ENCODE results near the gene HIPK4. TPM values are rescaled to one million over a fixed set of nuclear protein-coding genes. Genes with fewer than 3 reads are reported as not detected.
A peak's percentile ranks its signal among the peaks of the same experiment; 100 is the strongest.

HIPK4 gene
- total and polyA plus RNA-seq, 2 experiments from 2014 or later, result 0.21 to 0.52 TPM

DNA sequence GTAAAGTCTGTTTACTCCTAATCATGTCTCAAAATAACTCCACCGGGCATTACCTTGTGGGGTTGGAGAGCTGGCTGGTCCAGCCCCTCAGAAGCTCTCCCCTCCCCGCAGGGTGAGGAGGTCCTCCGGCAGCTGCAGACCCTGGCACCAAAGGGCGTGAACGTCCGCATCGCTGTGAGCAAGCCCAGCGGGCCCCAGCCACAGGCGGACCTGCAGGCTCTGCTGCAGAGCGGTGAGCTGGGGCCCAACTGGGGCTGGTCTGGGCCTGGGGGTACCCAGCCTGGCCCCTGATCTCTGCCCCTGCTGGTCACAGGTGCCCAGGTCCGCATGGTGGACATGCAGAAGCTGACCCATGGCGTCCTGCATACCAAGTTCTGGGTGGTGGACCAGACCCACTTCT lies 20.2 kb downstream of the HIPK4 start (continued):
- TF ChIP-seq POLR2AphosphoS5 (IDR thresholded peaks at IDR 0.05; ENCODE audit: low read depth) (no peak), ZNF331 (CRISPR knock-in tag; IDR thresholded peaks at IDR 0.05; ENCODE audit: low read depth) (no peak), STAT1 (IDR thresholded peaks at IDR 0.05; ENCODE audit: unreplicated experiment) (no peak)

DNA sequence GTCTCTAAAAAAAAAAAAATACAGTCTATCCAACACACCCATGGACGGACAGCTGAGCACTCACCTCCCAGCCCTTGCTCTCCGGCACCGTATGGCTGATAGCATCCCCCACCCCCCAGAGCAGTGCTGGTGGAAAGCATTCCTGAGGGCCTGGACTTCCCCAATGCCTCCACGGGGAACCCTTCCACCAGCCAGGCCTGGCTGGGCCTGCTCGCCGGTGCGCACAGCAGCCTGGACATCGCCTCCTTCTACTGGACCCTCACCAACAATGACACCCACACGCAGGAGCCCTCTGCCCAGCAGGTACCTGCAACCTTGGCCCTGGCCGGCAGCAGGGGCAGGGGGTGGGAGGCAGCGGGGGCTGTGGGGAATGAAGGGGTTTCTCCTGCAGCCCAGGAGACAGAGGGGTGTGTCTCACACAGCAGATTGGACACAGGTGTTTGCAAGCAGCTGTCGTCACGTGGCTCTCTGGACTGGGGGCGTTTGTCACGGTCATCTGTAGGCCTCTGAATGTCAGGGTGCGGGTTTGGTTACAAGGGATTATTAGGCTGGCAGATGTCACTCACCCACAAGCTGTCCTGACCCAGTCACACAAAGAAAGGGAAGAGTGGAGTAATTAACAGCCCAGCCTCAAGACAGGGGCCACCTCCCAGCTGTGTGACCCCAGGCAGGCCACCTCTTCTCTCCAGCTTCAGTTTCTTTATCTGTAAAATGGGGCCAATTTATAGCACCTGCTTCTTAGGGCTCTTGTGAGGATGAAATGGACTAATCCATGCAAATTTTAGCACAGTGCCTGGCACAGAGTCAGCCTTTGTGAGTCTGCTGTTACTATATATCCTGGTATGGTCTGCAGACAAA lies 22.2 kb downstream of the HIPK4 start:
- H3K9me3 Mint-ChIP-seq, result no peaks in the 10 kb centered on the region
- H3K79me2 ChIP-seq (replicated peaks; ENCODE audit: insufficient read depth), result peaks cover 7% of the 10 kb centered on the region; the same call in 1 of the 2 replicates
- H2AFZ ChIP-seq, result no peak overlapping the region
- H3K27me3 Mint-ChIP-seq (ENCODE audit: insufficient read depth, low read depth, poor library complexity), result peaks cover 6% of the 10 kb centered on the region
- no peaks in the 10 kb centered on the region for H3F3A ChIP-seq (replicated peaks; ENCODE audit: low read depth)
- H3K4me2 ChIP-seq, result peak overlapping the region; percentile 80; the same call in 1 of the 2 replicates
- peaks cover 18% of the 10 kb centered on the region for H3K4me1 Mint-ChIP-seq
- H3K27ac ChIP-seq (ENCODE audit: low read depth), result 0 out of 2 replicates have a peak overlapping the region, but pooled peaks have one; percentile 39
- H3K27me3 ChIP-seq (ENCODE audit: insufficient read depth), result no peaks in the 10 kb centered on the region
- ATAC-seq, result no peak
- H3K4me3 Mint-ChIP-seq, result 0 out of 3 replicates have a peak overlapping the region, but pooled peaks have one; percentile 87
- H3K4me3 ChIP-seq, result peak overlapping the region; percentile 77; the same call in 1 of the 2 replicates
- H3K4me1 ChIP-seq (ENCODE audit: insufficient read depth), result peaks cover 20% of the 10 kb centered on the region
- H3K9me2 ChIP-seq (ENCODE audit: insufficient read depth), result no peaks in the 10 kb centered on the region
- H4K20me1 ChIP-seq (replicated peaks; ENCODE audit: insufficient read depth), result peaks cover 6% of the 10 kb centered on the region; the same call in 1 of the 2 replicates
- no peaks in the 10 kb centered on the region for H3K36me3 ChIP-seq (ENCODE audit: insufficient read depth)
- no peak overlapping the region for H3K27ac Mint-ChIP-seq
- H3K36me3 Mint-ChIP-seq (ENCODE audit: low read depth), result peaks cover 44% of the 10 kb centered on the region
- DNase-seq (ENCODE audit: low spot score), result no peak
- TF ChIP-seq ZNF331 (CRISPR knock-in tag; IDR thresholded peaks at IDR 0.05; ENCODE audit: low read depth) (no peak), JUNB (IDR thresholded peaks at IDR 0.05; ENCODE audit: unreplicated experiment) (no peak), STAT1 (IDR thresholded peaks at IDR 0.05; ENCODE audit: unreplicated experiment) (no peak), ZNF114 (CRISPR knock-in tag; IDR thresholded peaks at IDR 0.05) (no peak), CREB1 (CRISPR knock-in tag; IDR thresholded peaks at IDR 0.05; ENCODE audit: low read depth) (no peak), EZH2 (IDR thresholded peaks at IDR 0.05; ENCODE audit: low read depth, unreplicated experiment) (no peak), EZH2phosphoT487 (IDR thresholded peaks at IDR 0.05; ENCODE audit: unreplicated experiment) (no peak), NANOG (IDR thresholded peaks at IDR 0.05; ENCODE audit: borderline replicate concordance) (no peak)
- TF ChIP-seq, protein P1, sequence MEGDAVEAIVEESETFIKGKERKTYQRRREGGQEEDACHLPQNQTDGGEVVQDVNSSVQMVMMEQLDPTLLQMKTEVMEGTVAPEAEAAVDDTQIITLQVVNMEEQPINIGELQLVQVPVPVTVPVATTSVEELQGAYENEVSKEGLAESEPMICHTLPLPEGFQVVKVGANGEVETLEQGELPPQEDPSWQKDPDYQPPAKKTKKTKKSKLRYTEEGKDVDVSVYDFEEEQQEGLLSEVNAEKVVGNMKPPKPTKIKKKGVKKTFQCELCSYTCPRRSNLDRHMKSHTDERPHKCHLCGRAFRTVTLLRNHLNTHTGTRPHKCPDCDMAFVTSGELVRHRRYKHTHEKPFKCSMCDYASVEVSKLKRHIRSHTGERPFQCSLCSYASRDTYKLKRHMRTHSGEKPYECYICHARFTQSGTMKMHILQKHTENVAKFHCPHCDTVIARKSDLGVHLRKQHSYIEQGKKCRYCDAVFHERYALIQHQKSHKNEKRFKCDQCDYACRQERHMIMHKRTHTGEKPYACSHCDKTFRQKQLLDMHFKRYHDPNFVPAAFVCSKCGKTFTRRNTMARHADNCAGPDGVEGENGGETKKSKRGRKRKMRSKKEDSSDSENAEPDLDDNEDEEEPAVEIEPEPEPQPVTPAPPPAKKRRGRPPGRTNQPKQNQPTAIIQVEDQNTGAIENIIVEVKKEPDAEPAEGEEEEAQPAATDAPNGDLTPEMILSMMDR (conservative IDR thresholded peaks at IDR 0.05; ENCODE audit: low read depth in 2 of 2), result no peak
- TF ChIP-seq, protein P2, sequence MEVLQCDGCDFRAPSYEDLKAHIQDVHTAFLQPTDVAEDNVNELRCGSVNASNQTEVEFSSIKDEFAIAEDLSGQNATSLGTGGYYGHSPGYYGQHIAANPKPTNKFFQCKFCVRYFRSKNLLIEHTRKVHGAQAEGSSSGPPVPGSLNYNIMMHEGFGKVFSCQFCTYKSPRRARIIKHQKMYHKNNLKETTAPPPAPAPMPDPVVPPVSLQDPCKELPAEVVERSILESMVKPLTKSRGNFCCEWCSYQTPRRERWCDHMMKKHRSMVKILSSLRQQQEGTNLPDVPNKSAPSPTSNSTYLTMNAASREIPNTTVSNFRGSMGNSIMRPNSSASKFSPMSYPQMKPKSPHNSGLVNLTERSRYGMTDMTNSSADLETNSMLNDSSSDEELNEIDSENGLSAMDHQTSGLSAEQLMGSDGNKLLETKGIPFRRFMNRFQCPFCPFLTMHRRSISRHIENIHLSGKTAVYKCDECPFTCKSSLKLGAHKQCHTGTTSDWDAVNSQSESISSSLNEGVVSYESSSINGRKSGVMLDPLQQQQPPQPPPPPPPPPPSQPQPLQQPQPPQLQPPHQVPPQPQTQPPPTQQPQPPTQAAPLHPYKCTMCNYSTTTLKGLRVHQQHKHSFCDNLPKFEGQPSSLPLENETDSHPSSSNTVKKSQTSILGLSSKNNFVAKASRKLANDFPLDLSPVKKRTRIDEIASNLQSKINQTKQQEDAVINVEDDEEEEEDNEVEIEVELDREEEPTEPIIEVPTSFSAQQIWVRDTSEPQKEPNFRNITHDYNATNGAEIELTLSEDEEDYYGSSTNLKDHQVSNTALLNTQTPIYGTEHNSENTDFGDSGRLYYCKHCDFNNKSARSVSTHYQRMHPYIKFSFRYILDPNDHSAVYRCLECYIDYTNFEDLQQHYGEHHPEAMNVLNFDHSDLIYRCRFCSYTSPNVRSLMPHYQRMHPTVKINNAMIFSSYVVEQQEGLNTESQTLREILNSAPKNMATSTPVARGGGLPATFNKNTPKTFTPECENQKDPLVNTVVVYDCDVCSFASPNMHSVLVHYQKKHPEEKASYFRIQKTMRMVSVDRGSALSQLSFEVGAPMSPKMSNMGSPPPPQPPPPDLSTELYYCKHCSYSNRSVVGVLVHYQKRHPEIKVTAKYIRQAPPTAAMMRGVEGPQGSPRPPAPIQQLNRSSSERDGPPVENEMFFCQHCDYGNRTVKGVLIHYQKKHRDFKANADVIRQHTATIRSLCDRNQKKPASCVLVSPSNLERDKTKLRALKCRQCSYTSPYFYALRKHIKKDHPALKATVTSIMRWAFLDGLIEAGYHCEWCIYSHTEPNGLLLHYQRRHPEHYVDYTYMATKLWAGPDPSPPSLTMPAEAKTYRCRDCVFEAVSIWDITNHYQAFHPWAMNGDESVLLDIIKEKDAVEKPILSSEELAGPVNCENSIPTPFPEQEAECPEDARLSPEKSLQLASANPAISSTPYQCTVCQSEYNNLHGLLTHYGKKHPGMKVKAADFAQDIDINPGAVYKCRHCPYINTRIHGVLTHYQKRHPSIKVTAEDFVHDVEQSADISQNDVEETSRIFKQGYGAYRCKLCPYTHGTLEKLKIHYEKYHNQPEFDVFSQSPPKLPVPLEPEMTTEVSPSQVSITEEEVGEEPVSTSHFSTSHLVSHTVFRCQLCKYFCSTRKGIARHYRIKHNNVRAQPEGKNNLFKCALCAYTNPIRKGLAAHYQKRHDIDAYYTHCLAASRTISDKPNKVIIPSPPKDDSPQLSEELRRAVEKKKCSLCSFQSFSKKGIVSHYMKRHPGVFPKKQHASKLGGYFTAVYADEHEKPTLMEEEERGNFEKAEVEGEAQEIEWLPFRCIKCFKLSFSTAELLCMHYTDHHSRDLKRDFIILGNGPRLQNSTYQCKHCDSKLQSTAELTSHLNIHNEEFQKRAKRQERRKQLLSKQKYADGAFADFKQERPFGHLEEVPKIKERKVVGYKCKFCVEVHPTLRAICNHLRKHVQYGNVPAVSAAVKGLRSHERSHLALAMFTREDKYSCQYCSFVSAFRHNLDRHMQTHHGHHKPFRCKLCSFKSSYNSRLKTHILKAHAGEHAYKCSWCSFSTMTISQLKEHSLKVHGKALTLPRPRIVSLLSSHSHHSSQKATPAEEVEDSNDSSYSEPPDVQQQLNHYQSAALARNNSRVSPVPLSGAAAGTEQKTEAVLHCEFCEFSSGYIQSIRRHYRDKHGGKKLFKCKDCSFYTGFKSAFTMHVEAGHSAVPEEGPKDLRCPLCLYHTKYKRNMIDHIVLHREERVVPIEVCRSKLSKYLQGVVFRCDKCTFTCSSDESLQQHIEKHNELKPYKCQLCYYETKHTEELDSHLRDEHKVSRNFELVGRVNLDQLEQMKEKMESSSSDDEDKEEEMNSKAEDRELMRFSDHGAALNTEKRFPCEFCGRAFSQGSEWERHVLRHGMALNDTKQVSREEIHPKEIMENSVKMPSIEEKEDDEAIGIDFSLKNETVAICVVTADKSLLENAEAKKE (CRISPR knock-in tag; IDR thresholded peaks at IDR 0.05), result no peak
- TF ChIP-seq, protein P3, sequence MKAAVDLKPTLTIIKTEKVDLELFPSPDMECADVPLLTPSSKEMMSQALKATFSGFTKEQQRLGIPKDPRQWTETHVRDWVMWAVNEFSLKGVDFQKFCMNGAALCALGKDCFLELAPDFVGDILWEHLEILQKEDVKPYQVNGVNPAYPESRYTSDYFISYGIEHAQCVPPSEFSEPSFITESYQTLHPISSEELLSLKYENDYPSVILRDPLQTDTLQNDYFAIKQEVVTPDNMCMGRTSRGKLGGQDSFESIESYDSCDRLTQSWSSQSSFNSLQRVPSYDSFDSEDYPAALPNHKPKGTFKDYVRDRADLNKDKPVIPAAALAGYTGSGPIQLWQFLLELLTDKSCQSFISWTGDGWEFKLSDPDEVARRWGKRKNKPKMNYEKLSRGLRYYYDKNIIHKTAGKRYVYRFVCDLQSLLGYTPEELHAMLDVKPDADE (IDR thresholded peaks at IDR 0.05), result no peak
